ENCODE results near the gene C1QTNF4. TPM values are rescaled to one million over a fixed set of nuclear protein-coding genes. Genes with fewer than 3 reads are reported as not detected.

C1QTNF4 gene
- total and polyA plus RNA-seq, 2 of the 13 experiments (the other 11 are each of a cell fraction or from before 2014, with no cell fraction given) = not detected

DNA sequence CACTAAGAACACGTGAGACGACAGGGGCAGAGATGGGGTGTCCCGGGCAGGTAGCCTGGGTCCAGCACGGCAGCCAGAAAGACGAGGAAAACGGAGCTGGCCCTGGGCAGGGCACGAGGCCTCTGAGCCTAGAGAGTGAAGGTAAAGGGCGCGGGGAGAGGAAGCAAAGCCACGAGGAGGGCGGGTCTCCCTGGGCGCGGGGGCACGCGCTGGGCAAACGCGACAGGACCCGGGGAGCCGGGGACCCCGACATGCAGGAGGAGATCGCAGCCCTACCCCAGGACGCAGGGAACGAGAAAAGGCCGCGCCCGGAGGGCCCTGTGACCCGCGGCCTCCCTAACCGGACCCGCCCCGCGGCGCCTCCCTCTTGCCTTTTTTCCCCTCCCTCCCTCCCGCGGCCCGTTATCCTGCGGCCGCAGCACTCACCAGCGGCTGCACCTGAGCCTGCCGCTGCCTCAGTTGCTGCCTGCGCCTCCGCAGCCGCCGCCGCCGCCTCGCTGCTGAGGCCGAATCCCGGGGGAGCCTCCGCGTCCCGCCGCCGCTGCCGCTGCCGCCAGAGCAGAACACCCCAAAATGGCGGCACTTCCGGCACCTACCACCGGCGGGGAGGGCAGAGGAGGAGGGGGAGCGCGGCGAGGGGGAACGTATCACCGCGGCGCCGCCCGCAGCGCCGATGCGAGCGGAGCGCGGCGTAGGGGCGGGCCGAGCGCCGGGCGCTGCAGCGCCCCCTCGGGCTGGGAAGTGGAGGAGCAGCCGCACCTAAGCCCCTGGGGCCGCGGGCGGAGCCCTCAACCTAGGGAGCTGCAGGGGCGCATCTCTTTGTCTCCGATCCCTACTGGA is 41.4 kb downstream of the C1QTNF4 start, which contains the start of gene CELF1 (continued):
- TF ChIP-seq ZNF460 (CRISPR knock-in tag; IDR thresholded peaks at IDR 0.05; ENCODE audit: borderline replicate concordance) (0 out of 2 replicates have a peak, but pooled peaks have one; percentile 12), FIP1L1 (IDR thresholded peaks at IDR 0.05; ENCODE audit: borderline replicate concordance, insufficient read depth, low read depth, low read length) (no peak), SMAD9 (CRISPR knock-in tag; IDR thresholded peaks at IDR 0.05) (no peak), DR1 (CRISPR knock-in tag; IDR thresholded peaks at IDR 0.05) (peak; percentile 57; the same call in 1 of the 2 replicates), HDAC1 (CRISPR knock-in tag; IDR thresholded peaks at IDR 0.05) (peak; percentile 69), FOXC1 (CRISPR knock-in tag; IDR thresholded peaks at IDR 0.05; ENCODE audit: borderline replicate concordance) (peak; percentile 86; the same call in 1 of the 2 replicates), FLYWCH1 (CRISPR knock-in tag; IDR thresholded peaks at IDR 0.05) (0 out of 2 replicates have a peak, but pooled peaks have one; percentile 28), JUNB (CRISPR knock-in tag; IDR thresholded peaks at IDR 0.05; ENCODE audit: borderline replicate concordance) (no peak), PAX8 (CRISPR knock-in tag; IDR thresholded peaks at IDR 0.05; ENCODE audit: borderline replicate concordance) (no peak), AHR (CRISPR knock-in tag; IDR thresholded peaks at IDR 0.05) (peak; percentile 16; the same call in 1 of the 2 replicates), ZNF670 (CRISPR knock-in tag; IDR thresholded peaks at IDR 0.05; ENCODE audit: borderline replicate concordance) (no peak), ZNF766 (CRISPR knock-in tag; IDR thresholded peaks at IDR 0.05; ENCODE audit: borderline replicate concordance) (no peak; the same call in 1 of the 2 replicates)
- TF ChIP-seq, protein P1, sequence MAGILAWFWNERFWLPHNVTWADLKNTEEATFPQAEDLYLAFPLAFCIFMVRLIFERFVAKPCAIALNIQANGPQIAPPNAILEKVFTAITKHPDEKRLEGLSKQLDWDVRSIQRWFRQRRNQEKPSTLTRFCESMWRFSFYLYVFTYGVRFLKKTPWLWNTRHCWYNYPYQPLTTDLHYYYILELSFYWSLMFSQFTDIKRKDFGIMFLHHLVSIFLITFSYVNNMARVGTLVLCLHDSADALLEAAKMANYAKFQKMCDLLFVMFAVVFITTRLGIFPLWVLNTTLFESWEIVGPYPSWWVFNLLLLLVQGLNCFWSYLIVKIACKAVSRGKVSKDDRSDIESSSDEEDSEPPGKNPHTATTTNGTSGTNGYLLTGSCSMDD (CRISPR knock-in tag; IDR thresholded peaks at IDR 0.05) = no peak
- TF ChIP-seq, protein P2, sequence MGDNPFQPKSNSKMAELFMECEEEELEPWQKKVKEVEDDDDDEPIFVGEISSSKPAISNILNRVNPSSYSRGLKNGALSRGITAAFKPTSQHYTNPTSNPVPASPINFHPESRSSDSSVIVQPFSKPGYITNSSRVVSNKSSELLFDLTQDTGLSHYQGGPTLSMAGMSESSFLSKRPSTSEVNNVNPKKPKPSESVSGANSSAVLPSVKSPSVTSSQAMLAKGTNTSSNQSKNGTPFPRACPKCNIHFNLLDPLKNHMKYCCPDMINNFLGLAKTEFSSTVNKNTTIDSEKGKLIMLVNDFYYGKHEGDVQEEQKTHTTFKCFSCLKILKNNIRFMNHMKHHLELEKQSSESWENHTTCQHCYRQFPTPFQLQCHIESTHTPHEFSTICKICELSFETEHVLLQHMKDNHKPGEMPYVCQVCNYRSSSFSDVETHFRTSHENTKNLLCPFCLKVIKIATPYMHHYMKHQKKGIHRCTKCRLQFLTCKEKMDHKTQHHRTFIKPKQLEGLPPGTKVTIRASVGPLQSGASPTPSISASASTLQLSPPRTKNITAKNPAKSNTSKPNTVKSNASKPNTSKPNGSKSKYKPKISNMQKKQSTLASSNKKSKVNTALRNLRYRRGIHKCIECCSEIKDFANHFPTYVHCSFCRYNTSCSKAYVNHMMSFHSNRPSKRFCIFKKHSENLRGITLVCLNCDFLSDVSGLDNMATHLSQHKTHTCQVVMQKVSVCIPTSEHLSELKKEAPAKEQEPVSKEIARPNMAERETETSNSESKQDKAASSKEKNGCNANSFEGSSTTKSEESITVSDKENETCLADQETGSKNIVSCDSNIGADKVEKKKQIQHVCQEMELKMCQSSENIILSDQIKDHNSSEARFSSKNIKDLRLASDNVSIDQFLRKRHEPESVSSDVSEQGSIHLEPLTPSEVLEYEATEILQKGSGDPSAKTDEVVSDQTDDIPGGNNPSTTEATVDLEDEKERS (CRISPR knock-in tag; IDR thresholded peaks at IDR 0.05) = no peak; the same call in 1 of the 2 replicates
- TF ChIP-seq, protein P3, sequence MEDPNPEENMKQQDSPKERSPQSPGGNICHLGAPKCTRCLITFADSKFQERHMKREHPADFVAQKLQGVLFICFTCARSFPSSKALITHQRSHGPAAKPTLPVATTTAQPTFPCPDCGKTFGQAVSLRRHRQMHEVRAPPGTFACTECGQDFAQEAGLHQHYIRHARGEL (CRISPR knock-in tag; IDR thresholded peaks at IDR 0.05) = no peak
- TF ChIP-seq, protein P4, sequence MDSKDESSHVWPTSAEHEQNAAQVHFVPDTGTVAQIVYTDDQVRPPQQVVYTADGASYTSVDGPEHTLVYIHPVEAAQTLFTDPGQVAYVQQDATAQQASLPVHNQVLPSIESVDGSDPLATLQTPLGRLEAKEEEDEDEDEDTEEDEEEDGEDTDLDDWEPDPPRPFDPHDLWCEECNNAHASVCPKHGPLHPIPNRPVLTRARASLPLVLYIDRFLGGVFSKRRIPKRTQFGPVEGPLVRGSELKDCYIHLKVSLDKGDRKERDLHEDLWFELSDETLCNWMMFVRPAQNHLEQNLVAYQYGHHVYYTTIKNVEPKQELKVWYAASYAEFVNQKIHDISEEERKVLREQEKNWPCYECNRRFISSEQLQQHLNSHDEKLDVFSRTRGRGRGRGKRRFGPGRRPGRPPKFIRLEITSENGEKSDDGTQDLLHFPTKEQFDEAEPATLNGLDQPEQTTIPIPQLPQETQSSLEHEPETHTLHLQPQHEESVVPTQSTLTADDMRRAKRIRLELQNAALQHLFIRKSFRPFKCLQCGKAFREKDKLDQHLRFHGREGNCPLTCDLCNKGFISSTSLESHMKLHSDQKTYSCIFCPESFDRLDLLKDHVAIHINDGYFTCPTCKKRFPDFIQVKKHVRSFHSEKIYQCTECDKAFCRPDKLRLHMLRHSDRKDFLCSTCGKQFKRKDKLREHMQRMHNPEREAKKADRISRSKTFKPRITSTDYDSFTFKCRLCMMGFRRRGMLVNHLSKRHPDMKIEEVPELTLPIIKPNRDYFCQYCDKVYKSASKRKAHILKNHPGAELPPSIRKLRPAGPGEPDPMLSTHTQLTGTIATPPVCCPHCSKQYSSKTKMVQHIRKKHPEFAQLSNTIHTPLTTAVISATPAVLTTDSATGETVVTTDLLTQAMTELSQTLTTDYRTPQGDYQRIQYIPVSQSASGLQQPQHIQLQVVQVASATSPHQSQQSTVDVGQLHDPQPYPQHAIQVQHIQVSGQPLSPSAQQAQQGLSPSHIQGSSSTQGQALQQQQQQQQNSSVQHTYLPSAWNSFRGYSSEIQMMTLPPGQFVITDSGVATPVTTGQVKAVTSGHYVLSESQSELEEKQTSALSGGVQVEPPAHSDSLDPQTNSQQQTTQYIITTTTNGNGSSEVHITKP (CRISPR knock-in tag; IDR thresholded peaks at IDR 0.05; ENCODE audit: low read depth) = peak; percentile 83
- TF ChIP-seq, protein P5, sequence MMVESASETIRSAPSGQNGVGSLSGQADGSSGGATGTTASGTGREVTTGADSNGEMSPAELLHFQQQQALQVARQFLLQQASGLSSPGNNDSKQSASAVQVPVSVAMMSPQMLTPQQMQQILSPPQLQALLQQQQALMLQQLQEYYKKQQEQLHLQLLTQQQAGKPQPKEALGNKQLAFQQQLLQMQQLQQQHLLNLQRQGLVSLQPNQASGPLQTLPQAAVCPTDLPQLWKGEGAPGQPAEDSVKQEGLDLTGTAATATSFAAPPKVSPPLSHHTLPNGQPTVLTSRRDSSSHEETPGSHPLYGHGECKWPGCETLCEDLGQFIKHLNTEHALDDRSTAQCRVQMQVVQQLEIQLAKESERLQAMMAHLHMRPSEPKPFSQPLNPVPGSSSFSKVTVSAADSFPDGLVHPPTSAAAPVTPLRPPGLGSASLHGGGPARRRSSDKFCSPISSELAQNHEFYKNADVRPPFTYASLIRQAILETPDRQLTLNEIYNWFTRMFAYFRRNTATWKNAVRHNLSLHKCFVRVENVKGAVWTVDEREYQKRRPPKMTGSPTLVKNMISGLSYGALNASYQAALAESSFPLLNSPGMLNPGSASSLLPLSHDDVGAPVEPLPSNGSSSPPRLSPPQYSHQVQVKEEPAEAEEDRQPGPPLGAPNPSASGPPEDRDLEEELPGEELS (CRISPR knock-in tag; IDR thresholded peaks at IDR 0.05) = no peak
